ENCODE results near the gene ASB2. TPM values are rescaled to one million over a fixed set of nuclear protein-coding genes. Genes with fewer than 3 reads are reported as not detected.

ASB2 gene
- polyA plus RNA-seq, 1 experiment, result 1.6 TPM

DNA sequence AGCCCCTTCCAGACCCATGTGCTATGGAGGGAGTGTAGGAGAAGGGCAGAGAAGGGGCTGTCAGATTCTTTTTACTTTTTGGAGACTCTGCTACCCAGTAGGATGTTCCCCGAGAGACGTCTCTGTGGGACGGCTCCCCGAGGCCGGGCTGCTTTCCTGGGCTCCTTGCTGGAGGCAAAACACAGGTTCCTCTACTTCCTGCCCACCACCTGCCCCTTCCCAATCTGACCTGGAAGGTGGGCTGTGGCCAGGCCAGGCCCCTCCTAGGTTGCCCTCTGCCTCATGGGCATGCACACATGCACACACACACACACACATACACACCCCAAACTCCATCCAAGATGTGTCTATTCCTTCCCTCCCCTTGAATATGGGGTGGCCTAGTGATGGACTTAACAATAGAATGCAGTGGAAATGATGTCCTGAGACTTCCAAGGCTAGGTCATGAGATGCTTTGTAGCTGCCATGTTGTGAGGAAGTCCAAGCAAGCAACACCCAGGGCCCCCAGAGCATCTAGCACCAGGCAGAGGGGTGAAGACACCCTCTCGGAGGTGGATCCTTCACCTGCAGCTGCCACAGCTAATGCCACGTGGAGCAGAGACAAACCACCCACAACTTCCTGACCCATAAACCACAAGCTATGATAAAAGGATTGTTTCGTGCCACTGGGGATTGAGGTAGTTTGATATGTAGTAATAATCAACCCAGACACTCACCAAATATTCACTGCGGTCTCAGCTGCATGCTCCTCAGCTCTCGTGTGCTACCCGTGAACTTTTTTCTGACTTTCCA, 1.6 kb upstream of the ASB2 start:
- no peak overlapping the region for H3K27ac ChIP-seq (ENCODE audit: low read depth, low read length)
- CTCF ChIA-PET, result interaction anchor here (0.7 to 0.9 kb wide), 3 partner anchors 9 to 155 kb away, joined by 3 read pairs; no protein-coding TSS in a partner anchor

DNA sequence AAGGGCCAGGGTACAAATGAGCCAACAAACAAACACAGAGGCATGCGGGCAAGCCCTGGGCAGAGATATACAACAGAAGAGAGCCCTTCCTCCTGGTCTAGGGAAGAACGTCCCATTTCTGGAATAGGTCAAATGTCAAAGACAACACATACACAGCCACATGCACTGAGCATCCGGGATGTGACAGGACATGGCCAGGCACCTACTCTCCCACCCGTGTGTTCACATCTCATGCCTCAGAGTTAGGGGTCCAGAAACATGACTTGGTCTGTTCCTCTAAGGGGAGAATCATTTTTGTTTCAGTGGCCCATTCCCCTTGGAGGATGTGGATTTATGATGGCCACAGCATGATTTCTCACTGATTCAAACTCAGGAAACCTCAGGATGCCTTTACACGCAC, 801 bp upstream of the ASB2 start:
- Histone ChIP-seq H3K9me3 (ENCODE audit: control insufficient read depth, insufficient read depth, low read length) (peaks cover 7% of the 10 kb centered on the region), H3K27ac (ENCODE audit: low read depth, low read length) (peak overlapping the region; percentile 65), H3K4me3 (ENCODE audit: low read depth, low read length) (no peak overlapping the region), H3K27me3 (ENCODE audit: control insufficient read depth, insufficient read depth, low read length) (no peaks in the 10 kb centered on the region)
- TF ChIP-seq, protein P1, sequence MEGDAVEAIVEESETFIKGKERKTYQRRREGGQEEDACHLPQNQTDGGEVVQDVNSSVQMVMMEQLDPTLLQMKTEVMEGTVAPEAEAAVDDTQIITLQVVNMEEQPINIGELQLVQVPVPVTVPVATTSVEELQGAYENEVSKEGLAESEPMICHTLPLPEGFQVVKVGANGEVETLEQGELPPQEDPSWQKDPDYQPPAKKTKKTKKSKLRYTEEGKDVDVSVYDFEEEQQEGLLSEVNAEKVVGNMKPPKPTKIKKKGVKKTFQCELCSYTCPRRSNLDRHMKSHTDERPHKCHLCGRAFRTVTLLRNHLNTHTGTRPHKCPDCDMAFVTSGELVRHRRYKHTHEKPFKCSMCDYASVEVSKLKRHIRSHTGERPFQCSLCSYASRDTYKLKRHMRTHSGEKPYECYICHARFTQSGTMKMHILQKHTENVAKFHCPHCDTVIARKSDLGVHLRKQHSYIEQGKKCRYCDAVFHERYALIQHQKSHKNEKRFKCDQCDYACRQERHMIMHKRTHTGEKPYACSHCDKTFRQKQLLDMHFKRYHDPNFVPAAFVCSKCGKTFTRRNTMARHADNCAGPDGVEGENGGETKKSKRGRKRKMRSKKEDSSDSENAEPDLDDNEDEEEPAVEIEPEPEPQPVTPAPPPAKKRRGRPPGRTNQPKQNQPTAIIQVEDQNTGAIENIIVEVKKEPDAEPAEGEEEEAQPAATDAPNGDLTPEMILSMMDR (IDR thresholded peaks at IDR 0.05; ENCODE audit: low read depth, low read length), result no peak
- DNase-seq (ENCODE audit: low read depth, low spot score), result no peak
- ChIA-PET POLR2A (interaction anchor here (0.9 to 1.4 kb wide), 2 partner anchors 8 to 13 kb away, joined by 3 to 4 read pairs; no protein-coding TSS in a partner anchor), CTCF (interaction anchor here (0.9 to 1.5 kb wide), 3 partner anchors 8 to 37 kb away, joined by 3 to 4 read pairs (median 4); no protein-coding TSS in a partner anchor)

More for the DNA sequence above, 1.6 kb upstream of the ASB2 start:
- no peaks in the 10 kb centered on the region for H3K27me3 ChIP-seq (ENCODE audit: control insufficient read depth, insufficient read depth, low read length)
- H3K4me3 ChIP-seq (ENCODE audit: low read depth, low read length), result no peak overlapping the region
- H3K9me3 ChIP-seq (ENCODE audit: control insufficient read depth, insufficient read depth, low read length), result peaks cover 7% of the 10 kb centered on the region
- POLR2A ChIA-PET, result no interaction called here
- no peak for DNase-seq (ENCODE audit: low read depth, low spot score)
- TF ChIP-seq, protein P1 (IDR thresholded peaks at IDR 0.05; ENCODE audit: low read depth, low read length), result no peak

DNA sequence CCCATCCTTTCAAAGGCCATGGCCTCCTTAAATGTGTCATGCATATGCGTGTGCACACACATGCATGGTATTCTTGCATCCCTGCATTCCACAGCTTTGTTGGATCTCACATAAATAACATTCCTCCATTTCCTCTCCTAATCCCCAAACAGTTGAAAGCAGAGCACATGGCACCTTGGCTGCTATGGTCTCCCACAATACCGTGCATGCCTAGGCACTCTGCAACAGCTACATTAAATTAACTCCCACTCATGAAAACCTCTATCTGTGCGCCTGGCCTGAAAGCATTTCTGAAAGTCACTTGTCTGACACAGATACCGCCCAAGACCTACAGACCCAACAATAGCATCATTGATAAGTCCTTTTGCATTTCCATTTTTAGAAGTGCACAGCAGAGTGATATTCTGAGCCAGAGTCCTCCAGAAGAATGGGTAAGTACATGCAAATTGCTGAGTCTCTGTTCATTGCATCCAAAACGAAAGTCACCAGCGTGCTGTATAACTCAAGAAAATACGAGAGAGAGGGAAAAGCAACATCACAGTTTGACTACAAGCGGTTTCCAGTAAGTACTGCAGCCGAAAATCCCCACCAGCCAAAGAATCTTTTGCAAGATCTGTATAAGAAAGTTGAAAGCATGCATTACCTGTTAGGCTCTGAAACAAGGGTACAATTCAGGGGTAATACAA, 436 bp downstream of the ASB2 start:
- POLR2A ChIA-PET, result interaction anchor here (0.9 to 1.4 kb wide), 2 partner anchors 9 to 15 kb away, joined by 3 to 4 read pairs; no protein-coding TSS in a partner anchor
- DNase-seq (ENCODE audit: low read depth, low spot score), result no peak
- TF ChIP-seq, protein P1 (IDR thresholded peaks at IDR 0.05; ENCODE audit: low read depth, low read length), result 0 out of 2 replicates have a peak, but pooled peaks have one; percentile 4
- no peaks in the 10 kb centered on the region for H3K27me3 ChIP-seq (ENCODE audit: control insufficient read depth, insufficient read depth, low read length)
- CTCF ChIA-PET, result interaction anchor here (0.9 to 2.1 kb wide), 3 partner anchors 10 to 36 kb away, joined by 4 to 11 read pairs (median 4); no protein-coding TSS in a partner anchor
- peaks cover 7% of the 10 kb centered on the region for H3K9me3 ChIP-seq (ENCODE audit: control insufficient read depth, insufficient read depth, low read length)
- peak overlapping the region; percentile 65 for H3K27ac ChIP-seq (ENCODE audit: low read depth, low read length)
- H3K4me3 ChIP-seq (ENCODE audit: low read depth, low read length), result peak overlapping the region; percentile 42

DNA sequence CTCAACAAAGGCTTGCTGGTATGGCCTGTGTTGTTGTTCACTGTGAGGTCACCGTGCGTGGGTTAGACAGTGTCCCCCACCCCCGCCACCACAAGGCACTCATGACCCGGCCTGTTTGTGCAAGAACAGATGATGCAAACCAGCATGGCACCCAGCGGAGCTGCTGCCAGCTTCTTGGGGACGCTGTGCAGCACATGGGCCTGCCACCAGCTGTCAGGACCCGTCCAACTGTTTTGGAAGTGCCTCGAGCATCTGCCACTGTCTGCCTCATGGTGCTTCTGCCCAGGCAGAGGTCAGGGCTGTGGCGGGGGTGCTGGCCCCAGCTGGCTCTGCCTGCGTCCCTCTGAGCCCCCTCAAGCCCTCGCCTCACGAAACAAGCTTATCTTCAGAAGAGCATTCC, 1.5 kb downstream of the ASB2 start:
- H3K9me3 ChIP-seq (ENCODE audit: control insufficient read depth, insufficient read depth, low read length), result peaks cover 7% of the 10 kb centered on the region
- CTCF ChIA-PET, result interaction anchor here (2.1 kb wide), 1 partner anchor 35 kb away, joined by 11 read pairs; no protein-coding TSS in a partner anchor
- TF ChIP-seq, protein P1 (IDR thresholded peaks at IDR 0.05; ENCODE audit: low read depth, low read length), result no peak
- H3K27ac ChIP-seq (ENCODE audit: low read depth, low read length), result no peak overlapping the region
- H3K4me3 ChIP-seq (ENCODE audit: low read depth, low read length), result no peak overlapping the region
- no peak for DNase-seq (ENCODE audit: low read depth, low spot score)
- POLR2A ChIA-PET, result no interaction called here
- no peaks in the 10 kb centered on the region for H3K27me3 ChIP-seq (ENCODE audit: control insufficient read depth, insufficient read depth, low read length)

Measured in AG04450 (cell line).